Astrocyte (in vitro differentiated cells and primary cell): Measurements from ENCODE around the gene SYT17. TPM values are rescaled to one million over a fixed set of nuclear protein-coding genes. Genes with fewer than 3 reads are reported as not detected.

Experiments used
- DNase-seq: peaks from one replicate; pipeline ENCODE4 v3.0.0-alpha.2; 2010; ENCODE audit warnings: low read depth
- FAIRE-seq: peaks from 2 replicates; lab custom pipeline; 2011; peaks lifted over from hg19 to GRCh38; lab: Jason Lieb, UNC
- H2AFZ ChIP-seq: 2 replicates; pipeline ENCODE4 v1.6.0; 2012; ENCODE audit warnings: low read depth, low read length, inconsistent platforms
- H3K27ac ChIP-seq: 2 replicates; pipeline ENCODE4 v1.5.1; 2011; ENCODE audit warnings: low read depth, low read length, inconsistent platforms
- H3K27me3 ChIP-seq: 2 replicates; pipeline ENCODE4 v1.6.0; 2011; ENCODE audit warnings: low read length, inconsistent platforms; ENCODE audit not compliant: insufficient read depth
- H3K36me3 ChIP-seq: 2 replicates; pipeline ENCODE4 v1.5.1; 2011; ENCODE audit warnings: low read length, inconsistent platforms; ENCODE audit not compliant: insufficient read depth
- H3K4me1 ChIP-seq: 2 replicates; pipeline ENCODE4 v1.5.1; 2011; ENCODE audit warnings: low read length, inconsistent platforms; ENCODE audit not compliant: insufficient read depth
- H3K4me2 ChIP-seq: 2 replicates; pipeline ENCODE4 v1.6.0; 2012; ENCODE audit warnings: low read length, inconsistent platforms
- H3K4me3 ChIP-seq: 2 replicates; pipeline ENCODE4 v1.5.1; 2011; ENCODE audit warnings: low read depth, mild to moderate bottlenecking, low read length, inconsistent platforms; ENCODE audit not compliant: insufficient read depth
- H3K79me2 ChIP-seq: 2 replicates; pipeline ENCODE4 v1.6.0; 2012; ENCODE audit warnings: mild to moderate bottlenecking, low read length, inconsistent platforms; ENCODE audit not compliant: insufficient read depth
- H3K9ac ChIP-seq: 2 replicates; pipeline ENCODE4 v1.6.0; 2012; ENCODE audit warnings: mild to moderate bottlenecking, low read length, inconsistent platforms
- H3K9me3 ChIP-seq: 2 replicates; pipeline ENCODE4 v1.5.1; 2012; ENCODE audit warnings: low read depth, mild to moderate bottlenecking, low read length, inconsistent platforms; ENCODE audit not compliant: insufficient read depth
- H4K20me1 ChIP-seq: 2 replicates; pipeline ENCODE4 v1.6.0; 2012; ENCODE audit warnings: low read length, inconsistent platforms; ENCODE audit not compliant: insufficient read depth
- H3K27ac Mint-ChIP-seq: one replicate; pipeline ENCODE4 v1.8.0; 2021; ENCODE audit warnings: mild to moderate bottlenecking, mixed read lengths; ENCODE audit not compliant: unreplicated experiment
- H3K27me3 Mint-ChIP-seq: one replicate; pipeline ENCODE4 v1.8.0; 2021; ENCODE audit warnings: low read depth, mixed read lengths; ENCODE audit not compliant: unreplicated experiment
- H3K36me3 Mint-ChIP-seq: one replicate; pipeline ENCODE4 v1.8.0; 2021; ENCODE audit warnings: low read depth, mixed read lengths; ENCODE audit not compliant: unreplicated experiment
- H3K4me1 Mint-ChIP-seq: one replicate; pipeline ENCODE4 v1.8.0; 2021; ENCODE audit warnings: low read depth, mixed read lengths; ENCODE audit not compliant: unreplicated experiment
- H3K4me3 Mint-ChIP-seq: one replicate; pipeline ENCODE4 v1.8.0; 2021; ENCODE audit warnings: mild to moderate bottlenecking, moderate library complexity, mixed read lengths; ENCODE audit not compliant: unreplicated experiment
- H3K9me3 Mint-ChIP-seq: one replicate; pipeline ENCODE4 v1.8.0; 2021; ENCODE audit warnings: mild to moderate bottlenecking, mixed read lengths; ENCODE audit not compliant: unreplicated experiment
- EZH2 ChIP-seq: IDR thresholded peaks from 2 replicates; pipeline ENCODE4 v1.6.1; 2012; ENCODE audit warnings: mild to moderate bottlenecking, low read length, inconsistent platforms; ENCODE audit not compliant: insufficient read depth
- total RNA-seq: library from RNA; stranded (reverse); gene quantifications from 2 replicates; pipeline ENCODE4 v1.2.1, GENCODE V29; 2021
- TF ChIP-seq, protein P1 (sequence below): IDR thresholded peaks from 2 replicates; pipeline ENCODE4 v1.5.1; 2011; ENCODE audit warnings: low read depth, mild to moderate bottlenecking, inconsistent platforms, low read length, moderate library complexity; ENCODE audit not compliant: insufficient read depth

The SYT17 gene
- total RNA-seq, 1 donor from 2014 or later = 4.8 TPM

- Histone ChIP-seq H3K9ac (no peak overlapping the region), H3K4me1 (no peaks in the 10 kb centered on the region), H4K20me1 (no peaks in the 10 kb centered on the region), H3K4me2 (no peak overlapping the region), H3K9me3 (no peaks in the 10 kb centered on the region), H3K36me3 (no peaks in the 10 kb centered on the region), H2AFZ (no peak overlapping the region), H3K27me3 (no peaks in the 10 kb centered on the region), H3K27ac (no peak overlapping the region), H3K4me3 (no peak overlapping the region), H3K79me2 (no peaks in the 10 kb centered on the region)
- Mint-ChIP-seq H3K9me3 (no peaks in the 10 kb centered on the region), H3K4me3 (no peak overlapping the region), H3K4me1 (no peaks in the 10 kb centered on the region), H3K27me3 (peaks cover 17% of the 10 kb centered on the region), H3K36me3 (no peaks in the 10 kb centered on the region), H3K27ac (no peak overlapping the region)
- TF ChIP-seq EZH2 = no peak
- TF ChIP-seq, protein P1, sequence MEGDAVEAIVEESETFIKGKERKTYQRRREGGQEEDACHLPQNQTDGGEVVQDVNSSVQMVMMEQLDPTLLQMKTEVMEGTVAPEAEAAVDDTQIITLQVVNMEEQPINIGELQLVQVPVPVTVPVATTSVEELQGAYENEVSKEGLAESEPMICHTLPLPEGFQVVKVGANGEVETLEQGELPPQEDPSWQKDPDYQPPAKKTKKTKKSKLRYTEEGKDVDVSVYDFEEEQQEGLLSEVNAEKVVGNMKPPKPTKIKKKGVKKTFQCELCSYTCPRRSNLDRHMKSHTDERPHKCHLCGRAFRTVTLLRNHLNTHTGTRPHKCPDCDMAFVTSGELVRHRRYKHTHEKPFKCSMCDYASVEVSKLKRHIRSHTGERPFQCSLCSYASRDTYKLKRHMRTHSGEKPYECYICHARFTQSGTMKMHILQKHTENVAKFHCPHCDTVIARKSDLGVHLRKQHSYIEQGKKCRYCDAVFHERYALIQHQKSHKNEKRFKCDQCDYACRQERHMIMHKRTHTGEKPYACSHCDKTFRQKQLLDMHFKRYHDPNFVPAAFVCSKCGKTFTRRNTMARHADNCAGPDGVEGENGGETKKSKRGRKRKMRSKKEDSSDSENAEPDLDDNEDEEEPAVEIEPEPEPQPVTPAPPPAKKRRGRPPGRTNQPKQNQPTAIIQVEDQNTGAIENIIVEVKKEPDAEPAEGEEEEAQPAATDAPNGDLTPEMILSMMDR = no peak
- FAIRE-seq = no peak
- DNase-seq = no peak
Observed at GRCh38 chr16:19299565-19299964, 131.5 kb downstream of the SYT17 start.

- H3K4me1 Mint-ChIP-seq = no peaks in the 10 kb centered on the region
Observed at GRCh38 chr16:19301931-19302330, 133.9 kb downstream of the SYT17 start.

DNA sequence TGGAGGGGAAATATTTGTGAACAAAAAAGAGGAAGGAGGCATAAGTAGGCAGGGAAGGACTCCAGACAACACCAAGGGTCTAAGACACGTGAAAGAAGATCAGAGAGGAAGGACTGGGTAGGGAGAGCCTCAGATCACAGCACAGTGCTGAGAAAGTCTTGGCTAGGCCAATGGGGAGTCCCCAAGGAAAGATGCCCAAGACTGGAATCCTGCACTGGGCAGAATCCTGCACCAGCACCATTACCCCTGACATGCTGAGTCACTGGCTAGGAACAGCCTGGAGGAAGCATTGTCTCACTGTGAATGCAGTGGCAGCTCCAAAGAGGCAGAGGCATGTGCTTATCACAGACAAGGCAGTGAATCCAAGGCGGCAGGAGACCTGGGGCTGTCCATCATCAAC, 136.7 kb downstream of the SYT17 start:
- Mint-ChIP-seq H3K27me3 (peaks cover 13% of the 10 kb centered on the region), H3K4me1 (no peaks in the 10 kb centered on the region), H3K4me3 (no peak overlapping the region), H3K27ac (no peak overlapping the region), H3K36me3 (no peaks in the 10 kb centered on the region), H3K9me3 (no peaks in the 10 kb centered on the region)
- DNase-seq (no peak), FAIRE-seq (no peak)
- Histone ChIP-seq H3K27ac (no peak overlapping the region), H3K4me2 (no peak overlapping the region), H3K9me3 (no peaks in the 10 kb centered on the region), H3K4me3 (no peak overlapping the region), H4K20me1 (no peaks in the 10 kb centered on the region), H3K79me2 (no peaks in the 10 kb centered on the region), H3K36me3 (no peaks in the 10 kb centered on the region), H3K27me3 (no peaks in the 10 kb centered on the region), H3K4me1 (no peaks in the 10 kb centered on the region), H2AFZ (no peak overlapping the region), H3K9ac (no peak overlapping the region)
- no peak for TF ChIP-seq EZH2
- TF ChIP-seq, protein P1 = no peak

More at GRCh38 chr16:19301931-19302330, 133.9 kb downstream of the SYT17 start:
- no peak overlapping the region for H3K4me3 Mint-ChIP-seq
- no peaks in the 10 kb centered on the region for H3K36me3 ChIP-seq
- DNase-seq = no peak
- no peak overlapping the region for H2AFZ ChIP-seq
- no peaks in the 10 kb centered on the region for H3K9me3 ChIP-seq
- no peaks in the 10 kb centered on the region for H3K27me3 ChIP-seq
- no peak overlapping the region for H3K9ac ChIP-seq
- no peak overlapping the region for H3K27ac Mint-ChIP-seq
- no peak overlapping the region for H3K4me3 ChIP-seq
- no peaks in the 10 kb centered on the region for H3K79me2 ChIP-seq
- H3K4me2 ChIP-seq = no peak overlapping the region
- no peaks in the 10 kb centered on the region for H3K4me1 ChIP-seq
- H3K27ac ChIP-seq = no peak overlapping the region
- no peaks in the 10 kb centered on the region for H3K9me3 Mint-ChIP-seq
- FAIRE-seq = no peak
- TF ChIP-seq EZH2 = no peak
- no peaks in the 10 kb centered on the region for H4K20me1 ChIP-seq
- peaks cover 14% of the 10 kb centered on the region for H3K27me3 Mint-ChIP-seq
- no peaks in the 10 kb centered on the region for H3K36me3 Mint-ChIP-seq
